GM23338 (cell line): ENCODE data around the gene MEFV. TPM values are rescaled to one million over a fixed set of nuclear protein-coding genes. Genes with fewer than 3 reads are reported as not detected.
"Not testable (repeated sequence)": the region's sequence is repeated elsewhere in the genome, so short reads cannot be mapped to it uniquely, and the experiment has no call there.

Source experiments
- ATAC-seq: fragments of 200-7000 bp; cut with Tn5 transposase; 3 replicates; pipeline ENCODE4 v1.9.1; 2020
- DNase-seq: peaks from one replicate; pipeline ENCODE4 v3.0.0-alpha.2; 2015; ENCODE audit warnings: low spot score
- H2AFZ ChIP-seq: fragments of 200-600 bp; sonication (generic); 2 replicates; pipeline ENCODE4 v1.8.0; 2016; ENCODE audit warnings: antibody characterized with exemption, mild to moderate bottlenecking, moderate library complexity
- H3F3A ChIP-seq: fragments of 200-600 bp; sonication (generic); replicated peaks from 2 replicates; pipeline ENCODE4 v1.8.0; 2017; ENCODE audit warnings: antibody characterized with exemption, mixed run types, low read depth
- H3K27ac ChIP-seq: fragments of 200-600 bp; sonication (generic); 2 replicates; pipeline ENCODE4 v1.6.1; 2016; ENCODE audit warnings: low read depth
- H3K27me3 ChIP-seq: fragments of 200-600 bp; sonication (generic); 2 replicates; pipeline ENCODE4 v1.8.0; 2016; ENCODE audit warnings: mild to moderate bottlenecking, mixed run types, moderate library complexity; ENCODE audit not compliant: insufficient read depth
- H3K36me3 ChIP-seq: fragments of 200-600 bp; sonication (generic); 2 replicates; pipeline ENCODE4 v1.8.0; 2016; ENCODE audit warnings: mild to moderate bottlenecking; ENCODE audit not compliant: insufficient read depth
- H3K4me1 ChIP-seq: fragments of 200-600 bp; sonication (generic); 2 replicates; pipeline ENCODE4 v1.8.0; 2016; ENCODE audit warnings: mild to moderate bottlenecking, moderate library complexity; ENCODE audit not compliant: insufficient read depth
- H3K4me2 ChIP-seq: fragments of 200-600 bp; sonication (generic); 2 replicates; pipeline ENCODE4 v1.7.1; 2017; ENCODE audit warnings: mixed run types
- H3K4me3 ChIP-seq: fragments of 200-600 bp; sonication (generic); 2 replicates; pipeline ENCODE4 v1.6.1; 2016; ENCODE audit warnings: mixed run types
- H3K79me2 ChIP-seq: fragments of 200-600 bp; sonication (generic); replicated peaks from 2 replicates; pipeline ENCODE4 v1.8.0; 2017; ENCODE audit warnings: mild to moderate bottlenecking; ENCODE audit not compliant: insufficient read depth
- H3K9me2 ChIP-seq: fragments of 200-600 bp; sonication (generic); 2 replicates; pipeline ENCODE4 v1.8.0; 2017; ENCODE audit not compliant: insufficient read depth
- H4K20me1 ChIP-seq: fragments of 200-600 bp; sonication (generic); replicated peaks from 2 replicates; pipeline ENCODE4 v1.8.0; 2017; ENCODE audit warnings: mild to moderate bottlenecking; ENCODE audit not compliant: insufficient read depth
- H3K27ac Mint-ChIP-seq: 2 replicates; pipeline ENCODE4 v1.8.0; 2020; ENCODE audit warnings: inconsistent platforms, mild to moderate bottlenecking, moderate library complexity, mixed read lengths
- H3K27me3 Mint-ChIP-seq: 3 replicates; pipeline ENCODE4 v1.8.0; 2022; ENCODE audit warnings: low read depth, mild to moderate bottlenecking, moderate library complexity, mixed read lengths, inconsistent platforms; ENCODE audit not compliant: insufficient read depth, poor library complexity
- H3K36me3 Mint-ChIP-seq: 3 replicates; pipeline ENCODE4 v1.8.0; 2021; ENCODE audit warnings: low read depth, mild to moderate bottlenecking, inconsistent platforms, moderate library complexity, mixed read lengths
- H3K4me1 Mint-ChIP-seq: 3 replicates; pipeline ENCODE4 v1.8.0; 2020; ENCODE audit warnings: mild to moderate bottlenecking, inconsistent platforms, mixed read lengths
- H3K4me3 Mint-ChIP-seq: 3 replicates; pipeline ENCODE4 v1.8.0; 2021; ENCODE audit warnings: moderate library complexity, mild to moderate bottlenecking, inconsistent platforms, mixed read lengths
- H3K9me3 Mint-ChIP-seq: 3 replicates; pipeline ENCODE4 v1.8.0; 2020; ENCODE audit warnings: moderate library complexity, mild to moderate bottlenecking, inconsistent platforms, mixed read lengths
- CREB1 ChIP-seq: fragments of 250-450 bp; sonication (Bioruptor Pico); IDR thresholded peaks from 2 replicates; pipeline ENCODE4 v1.5.0; 2020; ENCODE audit warnings: low read depth, mild to moderate bottlenecking, moderate library complexity
- STAT1 ChIP-seq: IDR thresholded peaks from one replicate; pipeline ENCODE4 v1.6.1; 2016; ENCODE audit warnings: antibody characterized with exemption; ENCODE audit not compliant: unreplicated experiment
- ZNF114 ChIP-seq: fragments of 250-450 bp; sonication (Bioruptor Pico); IDR thresholded peaks from 2 replicates; pipeline ENCODE4 v1.5.0; 2020; ENCODE audit warnings: mild to moderate bottlenecking, moderate library complexity
- ZNF331 ChIP-seq: fragments of 250-450 bp; sonication (Bioruptor Pico); IDR thresholded peaks from 2 replicates; pipeline ENCODE4 v1.5.0; 2020; ENCODE audit warnings: low read depth, mild to moderate bottlenecking, moderate library complexity
- polyA plus RNA-seq: library from polyadenylated mRNA; unstranded; fragments of >200 nt; fragmentation: Nextera tagmentation; extraction: Ambion mirVana; gene quantifications from 2 replicates; pipeline ENCODE4 v1.2.1, GENCODE V29; 2016
- total RNA-seq: library from RNA; depleted of rRNA; stranded (reverse); fragments of >200 nt; shearing (Covaris generic); gene quantifications from 2 replicates; pipeline ENCODE4 v1.2.3, GENCODE V29; 2014
- TF ChIP-seq, protein P1 (sequence below): IDR thresholded peaks from 2 replicates; pipeline ENCODE4 v1.6.1; 2016; ENCODE audit warnings: antibody characterized with exemption
- TF ChIP-seq, protein P2 (sequence below): fragments of 250-450 bp; sonication (Bioruptor Pico); IDR thresholded peaks from 2 replicates; pipeline ENCODE4 v1.5.0; 2020; ENCODE audit warnings: mild to moderate bottlenecking, moderate library complexity

MEFV gene
- total and polyA plus RNA-seq, 2 experiments from 2014 or later = 0.07 TPM; not detected in 1

DNA sequence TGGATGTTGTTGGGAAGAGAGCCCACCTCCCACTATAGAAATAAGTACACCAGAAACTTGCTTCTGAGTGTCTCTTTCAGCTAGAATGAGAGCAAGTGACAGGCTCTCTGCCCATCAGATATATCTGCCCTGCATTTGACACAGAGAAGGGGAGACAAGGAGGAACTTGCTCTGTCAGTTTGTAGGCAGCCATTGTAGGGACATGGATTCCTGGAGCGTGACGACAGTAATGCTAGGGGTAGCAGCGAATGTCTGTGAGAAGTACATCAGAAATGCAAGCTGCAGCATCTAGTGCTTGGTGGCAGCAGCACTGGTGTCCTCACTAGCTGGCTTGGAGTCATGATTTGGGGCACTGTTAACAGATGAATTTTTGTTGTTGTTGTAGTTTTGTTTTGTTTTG, 44.4 kb downstream of the MEFV start:
- no peak overlapping the region for H3K4me3 ChIP-seq
- no peaks in the 10 kb centered on the region for H3K79me2 ChIP-seq
- H3F3A ChIP-seq = no peaks in the 10 kb centered on the region
- ATAC-seq (no peak), DNase-seq (no peak)
- no peaks in the 10 kb centered on the region for H3K36me3 ChIP-seq
- no peaks in the 10 kb centered on the region for H3K27me3 ChIP-seq
- Mint-ChIP-seq H3K27me3 (peaks cover 2% of the 10 kb centered on the region), H3K4me1 (no peaks in the 10 kb centered on the region), H3K27ac (no peak overlapping the region), H3K9me3 (peaks cover 89% of the 10 kb centered on the region), H3K4me3 (no peak overlapping the region), H3K36me3 (peaks cover 26% of the 10 kb centered on the region)
- no peaks in the 10 kb centered on the region for H4K20me1 ChIP-seq
- H3K9me2 ChIP-seq = 0 out of 2 replicates have a peak, but pooled peaks cover 11% of the 10 kb centered on the region
- no peak overlapping the region for H3K4me2 ChIP-seq
- H3K27ac ChIP-seq = no peak overlapping the region
- TF ChIP-seq ZNF331 (CRISPR knock-in tag) (no peak), ZNF114 (CRISPR knock-in tag) (no peak)
- no peak overlapping the region for H2AFZ ChIP-seq
- H3K4me1 ChIP-seq = no peaks in the 10 kb centered on the region

DNA sequence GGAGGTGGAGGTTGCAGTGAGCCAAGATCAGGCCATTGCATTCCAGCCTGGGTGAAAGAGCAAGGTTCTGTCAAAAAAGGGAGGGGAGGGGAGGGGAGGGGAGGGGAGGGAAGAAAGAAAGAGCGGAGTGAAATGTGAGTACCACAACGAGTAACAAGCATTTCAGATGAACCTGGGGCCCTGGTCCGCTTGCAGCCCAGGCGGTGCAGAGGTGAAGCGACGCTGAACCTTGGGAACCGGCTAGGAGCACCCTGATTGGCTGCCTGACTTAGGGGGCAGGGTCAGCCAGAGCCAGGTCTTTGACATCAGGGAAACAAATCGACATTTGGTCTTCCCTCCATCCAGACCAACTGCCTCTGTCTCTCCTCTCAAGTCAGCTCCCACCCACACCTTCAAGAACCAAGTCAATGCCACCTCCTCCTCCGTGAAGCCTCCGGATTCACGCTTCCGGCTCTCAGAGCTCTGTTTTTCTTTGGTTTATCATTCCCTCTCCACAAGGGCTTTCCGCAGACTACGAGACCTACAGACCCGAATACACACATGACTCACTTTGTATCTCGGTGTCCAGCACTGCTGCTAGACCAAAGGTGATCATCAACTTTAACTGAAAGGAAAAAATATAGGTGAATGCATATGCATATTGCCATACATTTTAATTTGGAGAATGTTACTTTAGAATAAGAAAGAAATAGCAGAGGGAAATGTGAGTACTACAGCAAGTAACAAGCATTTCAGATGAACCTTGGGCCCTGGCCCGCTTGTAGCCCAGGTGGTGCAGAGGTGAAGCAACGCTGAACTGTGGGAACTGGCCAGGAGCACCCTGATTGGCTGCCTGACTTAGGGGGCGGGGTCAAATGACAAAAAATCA, 49.1 kb downstream of the MEFV start:
- H3K9me3 Mint-ChIP-seq = peaks cover 87% of the 10 kb centered on the region
- H4K20me1 ChIP-seq = no peaks in the 10 kb centered on the region
- no peaks in the 10 kb centered on the region for H3K79me2 ChIP-seq
- H3K27me3 Mint-ChIP-seq = peaks cover 5% of the 10 kb centered on the region
- no peaks in the 10 kb centered on the region for H3F3A ChIP-seq
- H3K36me3 ChIP-seq = no peaks in the 10 kb centered on the region
- ATAC-seq (no peak), DNase-seq (no peak)
- H3K27me3 ChIP-seq = no peaks in the 10 kb centered on the region
- no peak for TF ChIP-seq ZNF331 (CRISPR knock-in tag)
- TF ChIP-seq, protein P1, sequence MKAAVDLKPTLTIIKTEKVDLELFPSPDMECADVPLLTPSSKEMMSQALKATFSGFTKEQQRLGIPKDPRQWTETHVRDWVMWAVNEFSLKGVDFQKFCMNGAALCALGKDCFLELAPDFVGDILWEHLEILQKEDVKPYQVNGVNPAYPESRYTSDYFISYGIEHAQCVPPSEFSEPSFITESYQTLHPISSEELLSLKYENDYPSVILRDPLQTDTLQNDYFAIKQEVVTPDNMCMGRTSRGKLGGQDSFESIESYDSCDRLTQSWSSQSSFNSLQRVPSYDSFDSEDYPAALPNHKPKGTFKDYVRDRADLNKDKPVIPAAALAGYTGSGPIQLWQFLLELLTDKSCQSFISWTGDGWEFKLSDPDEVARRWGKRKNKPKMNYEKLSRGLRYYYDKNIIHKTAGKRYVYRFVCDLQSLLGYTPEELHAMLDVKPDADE = no peak
- TF ChIP-seq STAT1 = no peak
- TF ChIP-seq, protein P2, sequence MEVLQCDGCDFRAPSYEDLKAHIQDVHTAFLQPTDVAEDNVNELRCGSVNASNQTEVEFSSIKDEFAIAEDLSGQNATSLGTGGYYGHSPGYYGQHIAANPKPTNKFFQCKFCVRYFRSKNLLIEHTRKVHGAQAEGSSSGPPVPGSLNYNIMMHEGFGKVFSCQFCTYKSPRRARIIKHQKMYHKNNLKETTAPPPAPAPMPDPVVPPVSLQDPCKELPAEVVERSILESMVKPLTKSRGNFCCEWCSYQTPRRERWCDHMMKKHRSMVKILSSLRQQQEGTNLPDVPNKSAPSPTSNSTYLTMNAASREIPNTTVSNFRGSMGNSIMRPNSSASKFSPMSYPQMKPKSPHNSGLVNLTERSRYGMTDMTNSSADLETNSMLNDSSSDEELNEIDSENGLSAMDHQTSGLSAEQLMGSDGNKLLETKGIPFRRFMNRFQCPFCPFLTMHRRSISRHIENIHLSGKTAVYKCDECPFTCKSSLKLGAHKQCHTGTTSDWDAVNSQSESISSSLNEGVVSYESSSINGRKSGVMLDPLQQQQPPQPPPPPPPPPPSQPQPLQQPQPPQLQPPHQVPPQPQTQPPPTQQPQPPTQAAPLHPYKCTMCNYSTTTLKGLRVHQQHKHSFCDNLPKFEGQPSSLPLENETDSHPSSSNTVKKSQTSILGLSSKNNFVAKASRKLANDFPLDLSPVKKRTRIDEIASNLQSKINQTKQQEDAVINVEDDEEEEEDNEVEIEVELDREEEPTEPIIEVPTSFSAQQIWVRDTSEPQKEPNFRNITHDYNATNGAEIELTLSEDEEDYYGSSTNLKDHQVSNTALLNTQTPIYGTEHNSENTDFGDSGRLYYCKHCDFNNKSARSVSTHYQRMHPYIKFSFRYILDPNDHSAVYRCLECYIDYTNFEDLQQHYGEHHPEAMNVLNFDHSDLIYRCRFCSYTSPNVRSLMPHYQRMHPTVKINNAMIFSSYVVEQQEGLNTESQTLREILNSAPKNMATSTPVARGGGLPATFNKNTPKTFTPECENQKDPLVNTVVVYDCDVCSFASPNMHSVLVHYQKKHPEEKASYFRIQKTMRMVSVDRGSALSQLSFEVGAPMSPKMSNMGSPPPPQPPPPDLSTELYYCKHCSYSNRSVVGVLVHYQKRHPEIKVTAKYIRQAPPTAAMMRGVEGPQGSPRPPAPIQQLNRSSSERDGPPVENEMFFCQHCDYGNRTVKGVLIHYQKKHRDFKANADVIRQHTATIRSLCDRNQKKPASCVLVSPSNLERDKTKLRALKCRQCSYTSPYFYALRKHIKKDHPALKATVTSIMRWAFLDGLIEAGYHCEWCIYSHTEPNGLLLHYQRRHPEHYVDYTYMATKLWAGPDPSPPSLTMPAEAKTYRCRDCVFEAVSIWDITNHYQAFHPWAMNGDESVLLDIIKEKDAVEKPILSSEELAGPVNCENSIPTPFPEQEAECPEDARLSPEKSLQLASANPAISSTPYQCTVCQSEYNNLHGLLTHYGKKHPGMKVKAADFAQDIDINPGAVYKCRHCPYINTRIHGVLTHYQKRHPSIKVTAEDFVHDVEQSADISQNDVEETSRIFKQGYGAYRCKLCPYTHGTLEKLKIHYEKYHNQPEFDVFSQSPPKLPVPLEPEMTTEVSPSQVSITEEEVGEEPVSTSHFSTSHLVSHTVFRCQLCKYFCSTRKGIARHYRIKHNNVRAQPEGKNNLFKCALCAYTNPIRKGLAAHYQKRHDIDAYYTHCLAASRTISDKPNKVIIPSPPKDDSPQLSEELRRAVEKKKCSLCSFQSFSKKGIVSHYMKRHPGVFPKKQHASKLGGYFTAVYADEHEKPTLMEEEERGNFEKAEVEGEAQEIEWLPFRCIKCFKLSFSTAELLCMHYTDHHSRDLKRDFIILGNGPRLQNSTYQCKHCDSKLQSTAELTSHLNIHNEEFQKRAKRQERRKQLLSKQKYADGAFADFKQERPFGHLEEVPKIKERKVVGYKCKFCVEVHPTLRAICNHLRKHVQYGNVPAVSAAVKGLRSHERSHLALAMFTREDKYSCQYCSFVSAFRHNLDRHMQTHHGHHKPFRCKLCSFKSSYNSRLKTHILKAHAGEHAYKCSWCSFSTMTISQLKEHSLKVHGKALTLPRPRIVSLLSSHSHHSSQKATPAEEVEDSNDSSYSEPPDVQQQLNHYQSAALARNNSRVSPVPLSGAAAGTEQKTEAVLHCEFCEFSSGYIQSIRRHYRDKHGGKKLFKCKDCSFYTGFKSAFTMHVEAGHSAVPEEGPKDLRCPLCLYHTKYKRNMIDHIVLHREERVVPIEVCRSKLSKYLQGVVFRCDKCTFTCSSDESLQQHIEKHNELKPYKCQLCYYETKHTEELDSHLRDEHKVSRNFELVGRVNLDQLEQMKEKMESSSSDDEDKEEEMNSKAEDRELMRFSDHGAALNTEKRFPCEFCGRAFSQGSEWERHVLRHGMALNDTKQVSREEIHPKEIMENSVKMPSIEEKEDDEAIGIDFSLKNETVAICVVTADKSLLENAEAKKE (CRISPR knock-in tag) = no peak
- TF ChIP-seq CREB1 (CRISPR knock-in tag) = no peak
- H3K27ac ChIP-seq = no peak overlapping the region
- H3K4me1 ChIP-seq = no peaks in the 10 kb centered on the region
- H3K4me1 Mint-ChIP-seq = no peaks in the 10 kb centered on the region
- H3K4me3 ChIP-seq = no peak overlapping the region
- no peak overlapping the region for H2AFZ ChIP-seq
- peaks cover 33% of the 10 kb centered on the region for H3K36me3 Mint-ChIP-seq
- no peak overlapping the region for H3K4me3 Mint-ChIP-seq
- no peaks in the 10 kb centered on the region for H3K9me2 ChIP-seq
- H3K4me2 ChIP-seq = no peak overlapping the region
- no peak overlapping the region for H3K27ac Mint-ChIP-seq

DNA sequence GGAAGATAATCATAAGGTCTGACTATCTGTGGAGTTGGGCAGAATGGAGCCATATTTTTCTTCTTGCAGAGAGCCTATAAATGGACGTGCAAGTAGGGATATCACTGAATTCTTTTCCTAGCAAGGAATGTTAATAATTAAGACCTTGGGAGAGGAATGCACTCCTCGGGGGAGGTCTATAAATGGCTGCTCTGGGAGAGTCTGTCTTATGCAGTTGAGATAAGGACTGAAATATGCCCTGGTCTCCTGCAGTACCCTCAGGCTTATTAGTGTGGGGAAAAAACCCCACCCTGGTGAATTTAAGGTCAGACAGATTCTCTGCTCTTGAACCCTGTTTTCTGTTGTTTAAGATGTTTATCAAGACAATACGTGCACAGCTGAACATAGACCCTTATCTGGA, 50.5 kb downstream of the MEFV start:
- H3K27ac Mint-ChIP-seq, H3K27ac ChIP-seq, H3K79me2 ChIP-seq, H3K4me1 ChIP-seq, DNase-seq, H3K4me3 Mint-ChIP-seq, H3K27me3 Mint-ChIP-seq, H2AFZ ChIP-seq, H3K4me2 ChIP-seq, H3K36me3 ChIP-seq, ATAC-seq, H3K4me1 Mint-ChIP-seq, H3K4me3 ChIP-seq, H3F3A ChIP-seq, H3K27me3 ChIP-seq, H4K20me1 ChIP-seq, H3K9me2 ChIP-seq: not testable (repeated sequence)
- Mint-ChIP-seq H3K36me3 (peaks cover 27% of the 10 kb centered on the region), H3K9me3 (peaks cover 77% of the 10 kb centered on the region)
